Measurements from ENCODE around the gene FANK1.

GRCh38 chr10:125999694-126000093 lies 103.3 kb downstream of the FANK1 start:
- TF ChIP-seq GATA2 (IDR thresholded peaks at IDR 0.05; ENCODE audit: low read depth, low read length) (no peak), GATA3 (IDR thresholded peaks at IDR 0.05; ENCODE audit: low read depth, low read length) (no peak; the same call in 1 of the 2 replicates)

Data from SH-SY5Y (cell line).